Activated T-cell treated with anti-CD3 and anti-CD28 coated beads for 24 hours (primary cell): Measurements from ENCODE around the gene GRHL3.

Experiments used
- DNase-seq: peaks from one replicate; pipeline ENCODE4 v3.0.0-alpha.2; 2020; ENCODE audit warnings: low read depth

GRHL3 gene

DNA sequence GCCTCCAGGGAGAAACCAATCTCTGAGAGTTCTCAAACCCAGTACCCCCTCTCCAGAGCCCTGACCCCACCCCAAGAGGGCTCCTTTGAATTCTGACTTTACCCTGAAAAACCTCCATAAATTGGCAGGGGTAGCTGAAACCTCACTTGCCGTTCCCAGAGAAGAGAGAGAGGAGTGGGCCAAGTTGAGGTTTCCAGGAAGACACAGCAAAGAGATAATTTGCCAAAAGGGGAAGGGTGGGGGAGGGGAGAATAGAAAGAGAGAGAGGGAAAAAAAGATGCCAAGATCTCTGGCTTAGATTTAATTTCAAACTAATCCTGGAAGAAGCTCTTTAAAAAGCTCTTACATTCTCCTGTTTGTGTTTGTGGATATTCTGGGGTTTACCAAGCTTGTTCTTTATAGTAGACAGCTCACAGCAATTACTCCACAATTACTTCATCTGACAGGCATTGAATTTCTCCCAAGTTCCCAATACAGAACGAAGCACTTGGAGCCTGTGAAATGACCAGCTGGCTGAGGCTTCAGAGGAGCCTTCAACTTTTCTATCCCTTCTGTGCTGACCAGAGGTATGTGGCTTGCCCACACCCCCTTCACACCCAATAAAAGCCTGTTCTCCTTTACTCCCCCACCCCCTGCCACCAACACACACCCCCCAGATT, 1.1 kb upstream of the GRHL3 start:
- no peak for DNase-seq

DNA sequence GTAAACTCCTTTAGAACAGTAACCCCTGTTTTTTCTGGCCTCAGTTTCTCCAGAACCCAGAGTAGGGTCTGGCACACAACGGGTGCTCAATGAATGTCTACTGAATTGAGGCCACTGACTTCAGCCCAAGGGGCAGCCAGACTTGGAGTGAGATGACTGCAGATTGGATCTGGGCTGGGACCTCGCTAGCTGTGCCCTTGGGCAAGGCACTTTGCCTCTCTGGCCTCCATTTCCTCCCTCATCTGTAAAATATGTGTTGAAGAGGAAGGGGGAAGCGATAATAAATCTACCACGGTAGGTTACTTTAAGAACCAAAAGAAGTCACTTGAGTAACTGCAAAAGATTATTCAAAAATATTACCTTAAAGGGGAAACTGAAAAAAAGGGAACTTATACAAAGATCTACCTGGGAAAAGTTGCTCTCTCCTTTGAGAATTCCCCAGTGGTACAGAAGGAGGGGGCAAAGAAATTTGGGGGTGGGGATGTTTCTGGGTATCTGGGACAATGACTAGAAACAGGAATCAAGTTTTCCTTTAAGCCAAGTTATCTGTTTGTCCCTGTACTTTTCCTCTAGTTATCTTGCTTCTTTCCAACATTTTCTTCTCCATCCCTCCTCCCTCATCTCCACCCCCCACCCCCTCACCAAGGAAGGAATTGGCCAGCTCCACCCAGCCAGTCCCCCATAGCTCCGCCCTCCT, 394 bp upstream of the GRHL3 start:
- DNase-seq, result no peak

DNA sequence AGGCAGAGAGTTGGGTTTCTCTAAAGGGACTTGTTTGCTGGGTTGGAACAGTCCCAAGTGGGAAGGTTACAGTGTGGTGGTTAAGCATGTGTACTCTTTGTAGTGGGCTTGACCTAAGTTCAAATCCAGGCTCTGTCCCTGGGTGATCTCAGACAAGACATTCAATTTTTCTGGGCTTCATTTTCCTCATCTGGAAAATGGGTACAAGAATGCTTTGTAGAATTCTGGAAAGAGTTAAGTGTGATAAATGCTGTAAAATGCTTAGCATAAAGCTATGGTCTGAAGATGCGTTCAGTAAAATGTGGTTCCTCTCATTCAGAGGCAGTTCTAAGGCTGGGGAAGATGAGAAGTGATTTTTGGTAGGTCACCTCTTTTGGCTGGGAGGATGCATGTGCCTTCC, 805 bp downstream of the GRHL3 start:
- DNase-seq, result no peak

DNA sequence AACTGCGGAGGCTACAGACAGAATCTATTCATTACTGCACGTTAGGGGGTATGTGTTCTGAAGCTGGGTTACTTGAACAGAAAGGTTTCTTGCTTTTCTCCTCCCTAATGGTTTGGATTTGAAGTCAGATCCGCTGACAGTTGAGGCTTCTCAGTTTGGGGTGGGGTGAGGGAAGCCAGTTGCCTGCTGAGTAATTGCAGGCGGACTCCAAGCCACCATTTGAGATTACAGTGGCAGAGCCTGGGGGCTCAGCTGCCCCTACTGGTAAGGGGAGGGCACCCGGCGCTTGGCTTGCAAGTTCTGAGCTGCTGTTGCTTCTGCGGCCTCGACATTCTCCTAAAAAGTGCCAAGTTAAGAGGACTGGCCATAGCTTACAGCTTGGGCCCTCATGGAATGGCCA, 2.0 kb downstream of the GRHL3 start:
- no peak for DNase-seq

DNA sequence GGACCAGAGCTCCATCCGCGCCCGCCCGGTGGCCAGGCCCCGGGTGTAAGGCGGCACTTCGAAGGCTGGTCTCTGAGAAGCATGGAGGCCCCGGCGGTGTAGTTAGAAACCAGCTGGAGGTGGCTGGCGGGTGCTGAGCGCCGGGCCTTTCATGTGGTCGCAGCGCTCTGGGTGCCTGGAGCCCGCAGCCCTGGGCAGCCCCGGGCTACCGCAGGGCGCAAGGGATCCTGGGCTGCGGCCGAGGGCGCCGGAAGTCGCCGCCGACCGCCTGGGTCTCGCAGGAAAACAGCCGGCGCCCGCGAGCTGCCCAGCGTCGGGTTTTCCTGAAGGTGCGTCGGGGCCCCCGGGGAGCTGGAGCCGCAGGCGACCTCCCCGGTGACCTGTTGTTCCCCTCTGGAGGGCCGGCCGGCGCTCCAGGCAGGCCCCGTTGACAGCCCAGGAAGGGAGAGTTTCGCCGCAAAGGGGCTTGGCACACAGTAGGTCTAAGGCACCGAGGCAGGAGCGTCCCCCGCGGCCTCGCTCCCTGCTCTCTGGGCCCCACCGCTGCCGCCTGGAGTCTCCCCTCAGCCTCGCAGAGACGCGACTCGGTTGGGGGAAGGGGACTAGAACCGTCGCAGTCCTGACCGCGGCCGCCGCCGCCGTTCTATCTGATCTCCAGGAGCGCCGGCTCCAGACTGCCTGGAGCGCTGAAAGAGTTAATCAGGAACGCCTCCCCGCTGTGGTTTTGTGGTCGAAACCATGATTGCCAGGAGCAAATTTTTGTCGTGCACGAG, 2.7 kb downstream of the GRHL3 start:
- peak; percentile 67 for DNase-seq

DNA sequence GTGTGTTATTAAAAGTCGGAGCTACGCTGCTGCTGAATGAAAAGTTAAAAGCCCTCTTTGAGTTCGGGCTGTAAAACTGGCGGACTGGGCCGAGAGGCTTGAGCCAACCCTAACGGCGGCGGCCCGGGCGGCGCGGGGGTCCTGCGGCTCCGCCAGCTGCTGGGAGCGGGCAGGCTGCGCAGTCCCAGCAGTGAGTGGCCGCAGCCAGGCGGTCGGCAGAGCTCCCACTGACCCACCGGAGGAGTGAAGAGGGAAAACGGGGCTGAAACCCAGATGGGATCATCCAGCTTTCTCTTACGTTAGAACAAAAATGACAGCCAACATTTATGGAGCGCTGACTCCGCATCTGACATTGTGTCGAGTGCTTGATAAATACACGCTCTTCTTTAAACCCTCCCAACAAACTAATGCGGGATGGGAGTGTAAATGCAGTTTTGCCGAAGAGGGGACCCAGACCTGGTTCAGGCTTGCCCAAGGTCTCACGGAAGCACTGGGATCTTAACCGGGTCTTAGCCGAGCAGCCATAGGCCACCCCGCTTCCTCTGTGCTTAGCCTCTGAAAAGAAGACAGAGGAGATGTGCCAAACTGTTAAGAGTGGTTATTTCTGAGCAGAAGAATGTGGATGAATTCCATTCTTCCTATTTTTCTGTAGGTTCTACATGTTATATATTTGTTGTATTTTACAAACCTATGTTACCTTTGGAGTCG, 3.5 kb downstream of the GRHL3 start:
- no peak for DNase-seq

DNA sequence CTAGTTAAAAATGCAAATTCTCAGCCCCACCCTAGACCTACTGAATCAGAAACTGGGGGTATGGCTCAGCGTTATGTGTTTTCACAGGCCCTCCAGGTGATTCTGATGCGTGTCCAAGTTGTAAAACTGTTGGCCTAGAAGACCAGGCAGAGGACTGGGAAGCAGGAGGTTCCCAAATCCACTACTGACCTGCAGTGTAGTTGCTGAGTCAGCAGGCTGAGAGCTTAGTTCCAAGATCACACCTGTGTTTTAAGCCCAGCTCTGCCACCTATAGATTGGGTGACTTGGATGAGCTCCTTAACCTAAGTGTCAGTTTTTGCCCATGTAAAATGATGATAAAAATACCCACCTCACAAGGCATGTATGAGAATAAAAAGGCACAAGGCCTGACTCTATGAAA, 4.1 kb downstream of the GRHL3 start:
- no peak for DNase-seq

DNA sequence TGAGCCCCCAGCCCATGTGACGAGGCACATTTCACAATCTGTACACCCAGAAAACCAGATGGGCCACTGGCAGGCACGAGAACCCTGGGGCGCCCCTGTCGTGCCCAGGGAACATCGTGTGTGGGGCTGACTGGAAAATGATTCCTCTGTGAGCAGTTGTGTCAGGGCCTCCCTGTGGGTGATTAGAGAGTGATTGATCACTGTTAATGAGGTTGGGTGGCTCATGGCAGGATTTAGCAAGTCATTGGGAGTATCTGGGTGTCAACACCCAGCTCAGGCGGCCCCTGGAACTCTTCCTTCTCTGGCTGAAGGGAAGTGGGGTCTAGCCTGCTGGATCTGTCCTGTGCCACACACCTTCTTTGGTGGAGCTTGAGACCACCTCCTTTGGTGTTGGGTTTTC, 5.7 kb downstream of the GRHL3 start:
- no peak for DNase-seq

DNA sequence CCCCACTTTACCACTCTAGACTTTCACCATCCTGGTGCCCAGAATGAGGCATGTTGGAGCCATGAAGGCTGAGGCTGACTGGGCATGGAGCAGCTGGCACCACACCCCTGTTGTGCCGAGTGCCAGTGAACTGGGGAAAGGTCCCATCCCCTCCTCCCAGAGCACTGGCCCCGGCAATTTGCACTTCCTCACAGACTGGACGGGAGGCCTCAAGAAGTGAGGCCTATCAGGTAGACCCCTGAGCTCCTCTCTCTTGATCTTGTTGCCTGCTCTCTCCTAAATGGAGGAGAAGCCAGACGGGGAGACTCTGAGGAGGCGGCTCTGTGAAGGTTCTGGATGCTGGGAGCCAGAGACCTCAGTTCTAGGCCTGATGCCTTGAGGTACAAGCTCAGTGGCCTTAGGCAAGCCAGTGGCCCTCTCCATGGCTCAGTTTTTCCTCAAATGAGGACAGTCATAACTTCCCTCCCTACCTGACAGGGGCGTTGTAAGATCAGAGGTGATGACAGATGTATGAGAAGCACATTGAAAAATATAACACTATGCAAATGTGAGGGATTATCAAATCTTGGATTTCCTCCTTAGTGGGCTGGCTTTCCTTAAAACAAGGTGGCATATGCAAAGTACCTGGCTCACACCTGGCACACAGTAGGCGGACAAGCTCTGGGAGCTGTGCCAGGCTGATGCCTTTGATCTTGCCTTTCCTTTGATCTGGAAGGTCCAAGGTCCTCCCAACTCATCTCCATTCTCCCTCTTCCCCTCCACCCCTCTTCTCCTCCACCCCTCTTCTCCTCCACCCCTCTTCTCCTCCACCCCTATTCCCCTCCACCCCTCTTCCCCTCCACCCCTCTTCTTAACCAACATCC, 6.7 kb downstream of the GRHL3 start:
- DNase-seq, result no peak

DNA sequence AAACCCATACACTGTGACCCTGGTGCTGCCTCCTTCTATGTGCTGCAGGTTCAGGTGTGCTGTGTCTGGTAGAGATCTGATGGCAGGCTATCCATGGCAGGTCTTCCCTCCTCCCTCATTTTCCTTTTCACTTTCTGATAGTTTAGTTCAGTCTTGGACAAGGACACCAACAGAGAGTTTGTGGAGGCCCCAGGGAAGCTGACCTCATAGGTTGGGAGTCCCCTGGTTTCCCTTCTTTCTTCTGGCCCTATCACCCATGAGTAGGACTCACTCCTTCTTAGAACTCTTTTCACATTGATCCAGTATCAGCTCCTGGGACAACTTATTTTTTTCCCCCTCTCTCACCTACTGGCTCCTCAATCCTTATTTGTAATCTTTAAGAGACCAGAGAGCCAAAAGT, 8.3 kb downstream of the GRHL3 start:
- no peak for DNase-seq

DNA sequence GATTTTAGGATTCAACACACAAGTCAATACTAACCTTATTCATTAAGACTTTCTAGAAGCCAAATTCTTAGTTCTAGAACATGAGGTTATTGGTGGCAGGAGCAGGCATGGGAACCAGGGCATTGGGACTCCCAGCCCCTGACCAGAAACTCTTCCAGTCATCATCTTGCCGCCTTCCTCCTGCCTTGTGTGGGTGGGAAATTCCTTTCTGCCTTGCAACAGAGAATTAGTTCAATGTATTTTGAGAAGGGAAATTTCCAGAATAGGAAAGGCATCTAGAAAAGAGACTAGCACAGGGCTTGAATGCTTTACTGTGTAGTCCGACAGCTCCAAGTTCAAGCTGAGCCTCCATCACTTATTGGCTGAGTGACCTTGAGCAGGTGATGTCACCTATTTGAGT, 8.7 kb downstream of the GRHL3 start:
- no peak for DNase-seq

DNA sequence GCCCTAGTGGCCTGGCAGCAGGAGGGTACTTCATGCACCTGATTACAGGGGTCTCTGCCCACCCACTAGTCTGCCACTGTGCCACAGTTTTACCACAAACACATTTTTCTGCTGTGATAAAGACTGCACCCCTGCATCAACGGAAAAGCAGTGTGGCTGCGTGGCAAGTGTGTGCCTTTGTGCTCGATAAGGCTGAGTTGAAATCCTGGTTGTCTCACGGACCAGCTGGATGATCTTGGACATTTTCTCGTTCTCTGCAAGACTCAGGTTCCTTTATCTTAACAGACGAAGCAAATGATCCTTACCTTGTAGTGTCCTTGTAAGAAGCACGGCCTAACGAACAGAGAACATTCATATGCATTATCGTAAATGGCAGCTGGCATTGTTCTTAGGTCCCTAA, 10.2 kb downstream of the GRHL3 start:
- DNase-seq, result no peak

DNA sequence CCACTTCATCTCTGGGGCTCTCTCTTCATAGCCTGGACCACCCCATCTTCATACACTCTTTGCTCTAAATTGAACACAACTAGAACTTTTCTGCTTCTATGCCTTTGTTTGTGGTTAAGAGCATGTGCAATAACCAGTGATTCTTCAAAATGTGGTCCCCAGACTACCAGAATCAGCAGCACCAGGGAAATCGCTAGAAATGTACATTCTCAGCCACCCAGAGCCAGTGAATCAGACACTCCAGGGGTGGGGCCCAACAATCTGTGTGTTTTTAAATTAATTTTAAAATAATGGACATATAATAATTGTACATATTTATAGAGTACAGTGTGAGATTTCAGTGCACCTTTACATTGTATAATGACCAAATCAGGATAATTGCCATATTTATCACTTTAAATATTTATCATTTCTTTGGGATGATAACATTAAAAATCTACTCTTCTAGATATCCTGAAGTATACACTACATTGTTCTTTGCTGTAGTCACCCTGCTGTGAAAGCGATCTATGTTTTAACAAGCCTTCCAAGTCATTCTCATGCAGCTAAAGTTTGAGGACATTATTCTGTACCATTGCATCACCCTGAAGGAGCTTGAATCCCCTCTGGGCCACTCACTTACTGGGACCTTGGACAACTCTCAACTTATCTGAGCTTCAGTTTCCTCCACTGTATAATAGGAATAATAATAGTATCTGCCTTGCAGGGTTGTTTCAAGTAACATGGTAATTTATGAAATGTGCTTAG, 10.8 kb downstream of the GRHL3 start:
- DNase-seq, result no peak

DNA sequence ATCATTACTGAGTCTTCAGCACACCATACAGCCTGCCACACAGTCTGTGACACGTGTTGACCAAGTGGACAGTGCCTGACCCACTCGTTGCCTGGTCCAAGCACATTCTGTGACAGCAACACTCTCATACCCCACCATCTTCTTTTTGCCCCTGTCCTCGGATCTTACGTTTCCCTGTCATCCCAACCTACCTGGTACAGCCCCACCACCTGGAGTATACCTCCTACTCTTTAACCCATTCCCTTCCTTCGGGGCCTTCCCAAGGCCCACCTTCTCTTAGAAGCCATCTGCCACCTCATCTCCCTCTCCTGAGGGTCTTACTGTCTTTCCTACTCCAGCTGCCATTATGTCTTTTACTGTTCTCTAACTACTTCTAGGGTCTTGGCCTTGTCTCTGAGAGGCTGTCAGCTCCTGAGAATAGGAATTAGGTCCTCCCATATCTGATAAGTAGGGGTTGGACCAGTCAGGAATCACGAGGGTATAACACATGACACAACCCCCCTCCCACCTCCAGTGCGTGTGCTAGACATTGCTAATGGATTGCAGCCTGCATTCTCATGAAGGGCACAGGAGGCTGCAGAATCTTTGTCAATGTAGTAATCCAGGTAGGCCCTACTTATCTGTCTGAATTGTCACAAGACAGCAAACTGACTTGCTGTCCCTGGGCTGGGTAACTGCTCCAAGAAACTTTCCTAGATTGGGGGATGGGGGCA, 13.0 kb downstream of the GRHL3 start:
- no peak for DNase-seq

DNA sequence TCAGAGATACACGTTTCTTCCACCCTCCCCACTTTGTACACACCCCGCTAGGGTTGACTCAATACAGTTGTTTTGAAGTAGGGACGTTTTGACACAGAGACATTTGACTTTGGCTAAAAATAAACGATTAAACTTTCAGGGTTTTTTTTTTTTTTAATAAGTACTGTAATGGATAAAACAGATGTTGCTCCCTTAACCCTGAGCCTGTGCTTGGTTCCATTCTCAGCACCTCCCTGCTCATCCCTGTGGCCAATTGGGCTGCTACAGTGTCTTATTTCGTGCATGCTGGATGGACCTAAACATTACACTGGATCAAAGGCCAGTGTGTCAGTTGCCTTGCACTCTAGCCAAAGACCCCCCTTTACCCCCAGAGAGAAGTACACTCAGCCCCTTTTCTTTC, 16.9 kb downstream of the GRHL3 start:
- no peak for DNase-seq

DNA sequence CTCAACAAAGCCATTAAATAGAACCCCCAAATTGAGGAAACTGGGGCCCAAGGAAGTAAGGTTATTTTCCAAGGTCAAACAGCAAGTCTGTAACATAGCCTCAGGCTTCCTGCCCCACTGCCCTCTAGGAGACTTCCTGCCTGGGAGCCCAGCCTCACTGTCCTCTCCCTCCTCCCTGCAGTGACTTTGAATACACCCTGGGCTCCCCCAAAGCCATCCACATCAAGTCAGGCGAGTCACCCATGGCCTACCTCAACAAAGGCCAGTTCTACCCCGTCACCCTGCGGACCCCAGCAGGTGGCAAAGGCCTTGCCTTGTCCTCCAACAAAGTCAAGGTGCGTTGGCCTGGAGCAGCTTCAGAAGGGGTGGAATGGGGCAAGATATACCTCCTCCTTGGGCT, 18.3 kb downstream of the GRHL3 start:
- DNase-seq, result no peak

DNA sequence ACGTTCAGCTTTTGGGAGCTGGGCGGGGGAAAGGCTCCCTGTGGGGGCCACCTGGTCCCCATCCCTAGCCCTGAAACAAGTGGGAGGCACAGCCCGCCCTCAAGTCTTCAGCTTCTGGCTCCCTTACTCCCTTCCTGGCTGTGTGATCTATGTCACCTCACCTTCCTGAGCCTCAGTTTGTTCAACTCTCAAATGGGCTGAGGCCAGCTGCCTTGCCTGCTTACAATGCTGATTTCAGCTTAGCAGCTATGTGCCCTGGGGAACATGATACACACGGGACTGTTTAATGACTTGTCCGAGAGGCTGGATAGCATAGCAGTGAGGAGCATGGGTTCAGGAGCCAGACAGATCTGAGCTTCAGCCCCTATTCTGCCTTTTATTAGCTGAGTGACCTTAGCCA, 19.3 kb downstream of the GRHL3 start:
- DNase-seq, result no peak

DNA sequence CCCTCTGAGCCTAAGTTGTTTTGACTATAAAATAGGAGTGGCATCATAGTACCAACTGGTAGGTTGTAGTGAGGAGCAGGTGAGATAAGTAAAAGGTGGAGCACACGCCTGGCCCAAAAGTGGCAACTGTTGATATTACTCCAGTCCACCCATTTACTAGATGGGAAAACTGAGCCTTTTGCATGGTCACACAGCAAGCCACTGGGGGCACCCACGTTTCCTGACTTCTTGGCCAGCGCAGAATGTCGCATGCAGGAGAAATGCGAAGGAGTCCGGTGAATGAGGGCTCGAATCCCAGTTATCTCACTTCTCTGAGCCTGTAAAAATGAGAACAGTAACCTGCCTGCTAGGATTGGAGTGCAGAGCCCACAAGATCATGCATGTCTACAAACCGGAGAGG, 20.8 kb downstream of the GRHL3 start:
- DNase-seq, result no peak

DNA sequence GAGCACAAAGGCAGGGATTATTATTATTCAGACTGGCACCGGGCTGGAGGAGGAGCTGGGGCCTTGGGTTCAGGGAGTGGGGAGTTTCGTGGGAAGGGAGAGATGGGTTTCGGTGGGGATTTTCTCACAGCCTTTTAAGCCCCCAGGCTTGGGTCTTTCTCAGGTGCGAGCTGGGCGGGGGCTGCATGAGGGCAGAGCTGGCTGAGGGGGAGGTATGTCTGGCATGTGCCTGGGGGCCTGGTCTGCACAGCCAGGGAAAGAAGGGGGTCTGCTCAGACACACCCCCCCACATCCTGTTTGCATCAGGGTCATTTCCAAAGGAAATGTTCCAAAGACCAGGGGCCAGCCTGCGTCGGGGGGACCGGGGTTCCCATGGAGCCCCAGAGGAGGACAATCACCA, 21.6 kb downstream of the GRHL3 start:
- no peak for DNase-seq

DNA sequence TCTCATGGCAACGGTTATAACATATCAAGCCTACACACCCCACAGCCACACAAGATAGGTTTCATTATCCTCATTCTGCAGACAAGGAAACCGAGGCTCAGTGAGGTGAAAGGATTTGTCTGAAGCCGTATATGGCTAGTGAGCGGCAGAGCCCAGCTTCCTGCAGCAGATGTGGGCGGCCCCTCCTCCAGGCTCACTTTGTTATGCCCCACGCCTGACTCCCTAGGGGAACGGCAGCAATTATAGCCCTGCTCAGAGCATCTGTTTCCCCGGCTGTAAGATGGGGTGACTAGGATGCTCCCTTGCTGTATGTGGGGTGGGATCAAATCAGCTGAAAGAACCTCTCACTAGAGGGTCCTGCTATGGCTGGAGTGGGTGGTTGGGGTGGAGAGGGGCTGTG, 22.1 kb downstream of the GRHL3 start:
- DNase-seq, result no peak
